ENCODE data around the gene ANGPTL2.

The ANGPTL2 gene

DNA sequence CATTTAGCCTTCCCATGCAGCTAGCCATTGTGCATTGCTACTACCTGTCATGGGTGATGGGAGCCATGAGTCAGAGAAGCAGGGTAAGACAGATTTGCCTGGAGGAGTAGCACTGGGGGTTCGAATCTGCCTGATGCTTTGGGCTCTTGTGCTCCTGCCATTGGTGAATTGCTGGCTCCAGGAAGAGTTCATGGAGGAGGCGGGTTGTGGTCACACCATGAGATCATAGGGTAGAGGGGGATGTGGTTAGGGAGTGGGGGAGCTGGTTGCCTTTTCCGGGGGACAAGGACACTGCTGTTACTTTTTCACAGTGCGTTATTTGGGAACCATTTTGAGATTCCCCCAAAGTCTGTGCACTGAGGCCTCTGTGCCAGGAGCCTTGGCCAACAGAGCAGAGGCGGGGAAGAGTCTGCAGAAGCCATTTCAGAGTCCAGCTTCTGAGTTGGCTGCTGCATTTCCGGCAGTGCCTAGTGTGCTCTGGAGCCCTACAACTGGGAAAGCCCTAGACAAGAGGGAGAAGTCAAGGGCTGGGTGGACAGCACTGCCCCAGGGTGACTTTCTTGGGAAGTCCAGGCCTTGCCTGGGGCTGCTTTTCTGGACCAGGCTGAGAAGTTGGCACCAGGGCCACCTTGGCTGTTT is 6.2 kb downstream of the ANGPTL2 start:
- no peak for DNase-seq

DNA sequence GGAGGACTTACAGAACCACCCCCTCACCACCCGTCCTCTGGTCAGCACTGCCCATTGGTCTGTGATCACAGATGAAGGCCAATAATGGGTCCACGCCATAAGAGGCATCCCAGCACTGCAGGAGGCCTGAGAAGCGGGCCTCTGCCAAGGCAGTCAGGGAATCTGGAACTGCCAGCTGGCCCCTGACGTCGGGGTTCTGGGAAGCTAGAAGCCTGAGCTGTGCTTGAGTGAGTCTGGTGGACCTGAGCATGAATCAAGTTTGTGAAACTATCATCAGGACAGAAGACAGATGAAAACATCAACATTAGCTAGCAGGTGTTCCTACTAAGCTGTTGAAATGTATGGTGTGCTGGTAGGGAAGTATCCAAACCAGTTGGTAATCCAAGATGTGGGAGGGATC is 7.8 kb downstream of the ANGPTL2 start:
- no peak for DNase-seq

DNA sequence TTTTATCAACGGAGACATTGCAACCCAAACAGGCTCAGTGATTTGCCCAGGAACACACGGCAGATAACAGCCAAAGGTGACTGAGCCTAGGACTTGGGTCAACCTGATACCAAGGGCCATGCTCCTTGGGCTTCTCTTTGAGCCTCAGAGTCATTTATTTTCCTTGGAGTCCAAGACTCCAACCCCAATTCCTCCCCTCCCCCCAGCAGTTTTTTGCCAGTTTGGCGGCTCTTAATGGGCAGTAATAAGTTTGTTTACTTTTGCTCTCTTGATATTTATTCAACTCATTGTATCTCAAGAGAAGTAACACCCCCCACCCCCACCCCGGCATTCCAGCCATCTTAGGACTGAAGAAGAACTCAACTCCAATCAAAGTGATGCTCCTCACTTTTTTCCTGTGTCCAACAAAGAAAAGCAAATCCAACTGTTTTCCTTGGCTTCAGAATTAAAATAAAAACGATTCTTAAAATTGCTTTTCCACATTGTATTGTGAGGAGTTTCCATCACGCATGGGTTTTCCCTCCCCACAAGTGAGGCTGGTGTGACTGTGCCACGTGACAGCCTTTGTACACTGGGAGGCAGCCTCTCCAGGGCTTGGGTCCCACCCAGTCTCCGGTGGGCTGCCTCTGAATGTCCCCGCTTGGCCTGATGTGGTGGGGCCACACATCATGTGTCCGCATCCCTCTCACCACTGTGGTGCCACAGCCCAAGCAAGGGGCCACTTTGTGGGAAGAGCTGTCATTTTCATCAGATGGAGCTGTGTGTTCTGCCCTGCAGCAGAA is 9.1 kb downstream of the ANGPTL2 start:
- DNase-seq: no peak

DNA sequence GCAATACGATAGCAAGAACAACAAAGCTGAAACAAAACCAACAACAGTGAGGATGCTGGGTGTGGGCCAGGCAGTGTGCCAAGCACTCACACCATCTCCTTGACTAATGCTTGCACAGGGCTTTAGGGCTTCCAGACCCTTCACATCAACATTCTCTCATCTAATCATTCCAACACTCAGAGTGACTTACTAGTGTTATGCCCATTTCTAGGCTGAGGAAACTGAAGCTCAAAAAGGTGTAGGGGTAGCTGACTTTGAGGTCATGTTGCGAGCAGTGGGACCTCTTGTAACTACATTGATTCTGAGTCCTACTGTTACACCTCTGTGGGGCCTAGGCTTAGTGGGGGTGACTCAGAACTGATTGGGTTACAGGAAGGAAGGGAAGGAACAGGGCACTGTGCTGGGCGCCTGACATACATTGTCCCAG is 9.7 kb downstream of the ANGPTL2 start:
- DNase-seq: no peak

DNA sequence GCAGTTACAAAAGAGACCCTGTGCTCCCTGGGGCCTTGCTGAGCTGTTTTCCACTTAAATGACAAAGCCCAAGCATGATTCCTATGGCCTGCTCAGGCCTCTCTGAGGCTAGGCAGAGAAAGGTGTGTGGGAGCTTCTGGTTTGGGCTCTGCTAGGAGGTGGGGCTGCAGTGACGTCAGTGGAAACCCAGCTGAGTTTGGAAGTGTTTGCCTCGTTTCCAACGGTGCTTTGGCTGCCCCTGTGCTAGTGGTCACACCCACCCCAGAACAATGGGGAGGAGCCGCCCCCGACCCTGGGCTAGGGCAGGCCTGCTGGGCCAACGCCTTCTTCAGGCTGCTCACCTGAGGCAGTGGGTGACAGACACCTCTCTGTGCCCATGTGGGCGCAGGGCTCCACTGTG is 10.4 kb downstream of the ANGPTL2 start:
- DNase-seq: no peak

DNA sequence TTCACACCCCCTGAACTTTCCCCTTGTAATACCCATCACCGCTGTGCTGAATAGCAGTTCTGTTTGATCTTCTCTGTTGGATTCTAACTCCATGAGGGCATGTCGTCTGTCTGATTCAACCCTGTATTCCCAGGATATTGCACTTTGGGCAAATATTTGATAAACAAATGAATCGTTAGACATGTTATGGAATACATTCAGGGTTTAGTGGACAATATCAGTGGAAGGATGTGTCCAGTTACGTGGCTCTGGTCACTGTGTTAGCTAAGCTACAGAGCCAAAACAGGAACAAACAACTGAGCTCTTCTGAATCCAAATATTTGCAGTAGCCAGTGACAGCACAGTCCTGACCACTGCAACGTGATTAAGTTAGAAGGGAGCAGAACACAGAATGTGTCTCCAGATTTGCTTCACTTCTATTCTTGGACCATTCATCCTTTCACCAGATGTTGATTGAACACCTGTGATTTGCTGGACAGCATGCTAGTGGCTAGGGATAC is 13.2 kb downstream of the ANGPTL2 start:
- DNase-seq: no peak

DNA sequence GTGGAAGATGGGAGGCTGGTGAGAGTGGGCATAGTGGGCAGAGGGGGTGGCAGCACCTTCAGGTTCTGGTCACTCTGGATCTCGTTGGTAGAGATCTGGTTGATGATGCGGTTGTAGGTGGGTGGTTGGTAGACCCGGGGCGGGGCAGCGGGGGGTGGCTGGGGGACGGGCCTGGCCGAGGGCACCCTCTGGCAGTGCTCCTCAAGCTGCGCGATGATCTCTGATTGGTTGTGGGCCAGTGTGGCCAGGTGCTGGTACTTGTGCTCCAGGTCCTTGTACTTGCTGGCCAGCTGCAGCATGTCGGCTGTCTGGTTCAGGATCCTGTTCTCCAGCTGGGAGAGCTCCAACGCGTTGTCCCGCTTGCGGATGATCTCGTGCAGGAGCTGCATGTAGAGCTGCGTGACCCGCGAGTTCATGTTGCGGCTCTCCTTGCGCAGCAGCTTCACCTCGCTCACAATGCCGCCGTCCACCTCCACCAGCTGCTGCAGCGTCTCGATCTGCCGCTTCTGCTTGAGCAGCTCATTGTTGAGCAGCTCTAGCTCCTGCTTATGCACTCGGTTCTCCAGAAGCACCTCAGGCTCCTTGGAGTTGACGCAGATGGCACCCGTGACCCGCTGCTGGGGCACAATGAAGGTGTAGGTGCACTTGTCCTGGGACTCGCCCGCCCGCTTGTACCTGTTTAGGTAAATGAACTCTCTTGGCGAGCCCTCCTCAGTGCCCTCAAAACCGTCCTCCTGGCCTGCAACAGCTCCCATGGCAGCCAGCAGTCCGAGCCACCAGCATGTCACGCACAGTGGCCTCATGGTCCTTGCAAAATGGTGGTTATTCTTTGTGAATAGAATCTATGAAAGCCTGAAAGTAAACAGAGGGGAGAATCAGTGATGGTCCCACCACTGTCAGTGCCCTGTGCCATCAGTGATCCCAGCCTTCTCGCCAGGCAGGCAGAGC is 14.2 kb downstream of the ANGPTL2 start:
- DNase-seq: no peak

DNA sequence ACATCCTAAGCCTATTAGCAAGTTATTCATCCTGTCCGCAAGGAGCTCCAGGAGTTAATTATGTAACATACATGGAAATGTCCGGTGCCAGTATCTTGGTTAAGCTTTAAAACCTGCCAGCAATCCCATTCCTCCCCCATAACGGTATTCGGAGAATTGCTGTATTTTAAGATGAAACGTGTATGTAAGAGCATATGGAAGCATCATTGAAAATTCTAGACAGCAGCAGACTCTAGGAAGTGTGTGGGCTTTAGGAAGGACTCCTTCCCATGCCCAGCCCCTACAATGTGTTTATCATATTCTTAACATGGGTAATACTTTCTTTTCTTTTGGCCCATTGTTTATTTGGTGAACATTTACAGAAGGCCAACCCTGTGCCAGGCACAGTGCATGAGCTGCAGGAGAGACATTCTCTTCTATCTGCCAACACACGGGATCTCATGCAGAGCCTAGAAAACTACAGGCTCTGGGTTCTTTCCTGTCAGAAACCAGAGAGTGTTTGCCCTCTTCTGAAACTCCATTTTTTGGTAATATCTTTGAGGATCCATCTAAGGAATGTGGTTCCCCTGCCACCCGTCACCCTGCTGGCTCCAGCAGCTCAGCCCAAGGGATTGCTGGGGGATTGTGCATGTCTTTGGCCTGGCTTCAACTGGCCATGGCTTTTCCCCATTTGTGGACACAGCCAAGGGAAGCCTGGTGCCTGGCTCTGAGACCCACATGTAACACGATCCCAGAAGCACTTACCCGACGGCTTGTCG is 15.1 kb downstream of the ANGPTL2 start:
- no peak for DNase-seq

DNA sequence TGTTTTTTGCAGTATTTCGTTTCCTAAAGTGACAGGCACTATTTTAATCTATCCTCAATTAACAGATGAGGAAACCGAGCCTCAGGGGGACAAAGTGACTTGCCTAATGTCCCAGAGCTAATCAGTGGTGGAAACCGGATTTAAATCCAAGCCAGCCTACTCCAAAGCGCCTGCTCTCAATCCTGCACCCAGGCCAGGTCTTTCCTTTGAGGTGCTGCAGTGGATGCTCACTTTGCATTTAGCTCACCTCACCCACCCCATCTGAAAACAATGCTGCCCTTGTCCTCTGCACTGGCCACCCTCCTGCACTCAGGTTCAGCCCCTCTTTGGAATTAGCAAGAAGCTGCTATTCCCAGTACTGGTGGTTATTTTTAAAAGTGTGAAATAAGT is 16.0 kb downstream of the ANGPTL2 start:
- no peak for DNase-seq

DNA sequence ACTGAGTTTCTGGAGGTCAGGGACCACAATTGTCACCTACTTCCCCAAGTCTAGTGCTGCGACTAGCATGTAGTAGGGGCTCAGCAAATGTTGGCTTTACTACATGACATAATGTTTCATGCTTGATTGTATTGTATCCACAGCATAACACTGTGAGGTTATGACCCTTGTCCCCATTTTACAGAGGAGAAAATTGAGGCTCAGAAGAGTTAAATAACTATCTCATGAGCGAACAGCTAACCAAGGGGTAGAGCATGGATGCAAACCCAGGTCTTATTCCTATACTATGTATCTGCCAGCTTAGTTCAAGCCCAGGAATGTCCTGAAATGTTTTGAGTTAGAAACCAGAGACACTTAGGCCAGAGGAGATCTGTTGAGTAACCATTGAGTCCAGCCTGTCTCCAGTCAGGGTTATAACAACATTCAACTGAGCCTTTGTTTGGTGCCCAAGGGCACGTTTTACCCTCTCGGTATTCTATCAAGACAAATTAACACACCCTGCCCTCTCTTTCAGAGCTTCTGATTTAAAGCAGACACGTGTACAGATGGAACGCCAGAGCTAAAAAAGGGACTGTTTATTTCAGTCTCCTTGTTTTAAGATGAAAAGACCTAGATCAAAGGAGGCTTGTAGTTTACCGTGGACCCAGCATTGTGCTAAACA is 16.5 kb downstream of the ANGPTL2 start:
- no peak for DNase-seq

DNA sequence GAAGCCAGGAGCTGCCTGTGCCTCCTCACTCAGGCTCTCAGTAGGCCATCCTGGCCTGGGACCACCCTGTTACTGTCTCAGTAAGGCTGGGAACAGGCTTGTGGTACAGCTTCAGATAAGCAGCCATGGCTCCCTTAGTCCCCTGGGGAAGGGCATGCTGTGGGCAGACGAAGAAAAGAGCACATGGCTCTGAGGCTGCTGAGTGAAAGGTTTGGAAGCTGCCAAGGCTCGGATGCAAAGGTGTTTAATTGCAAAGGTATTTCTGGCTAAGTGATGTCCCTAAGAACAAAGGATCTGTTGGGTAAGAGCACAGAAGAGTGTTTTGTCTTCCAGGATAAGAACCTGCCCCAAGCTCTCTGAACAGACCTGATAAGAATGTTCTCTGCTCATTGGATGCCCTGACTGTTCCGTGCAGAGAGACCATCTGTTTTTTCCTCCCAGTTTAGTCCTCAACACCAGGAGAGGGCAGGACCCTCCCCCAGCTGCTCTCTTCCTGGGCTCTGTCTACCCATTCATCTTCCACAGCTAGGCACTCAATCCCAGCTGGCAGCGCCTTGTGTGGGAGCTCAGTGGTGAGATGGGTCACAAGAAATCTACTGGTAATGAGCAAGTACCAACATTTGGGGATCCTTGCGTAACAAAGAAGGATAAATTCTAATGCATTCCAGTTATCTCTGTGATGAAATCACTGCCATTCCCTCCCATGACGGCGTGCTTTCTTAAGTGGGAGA is 17.7 kb downstream of the ANGPTL2 start:
- DNase-seq: no peak

DNA sequence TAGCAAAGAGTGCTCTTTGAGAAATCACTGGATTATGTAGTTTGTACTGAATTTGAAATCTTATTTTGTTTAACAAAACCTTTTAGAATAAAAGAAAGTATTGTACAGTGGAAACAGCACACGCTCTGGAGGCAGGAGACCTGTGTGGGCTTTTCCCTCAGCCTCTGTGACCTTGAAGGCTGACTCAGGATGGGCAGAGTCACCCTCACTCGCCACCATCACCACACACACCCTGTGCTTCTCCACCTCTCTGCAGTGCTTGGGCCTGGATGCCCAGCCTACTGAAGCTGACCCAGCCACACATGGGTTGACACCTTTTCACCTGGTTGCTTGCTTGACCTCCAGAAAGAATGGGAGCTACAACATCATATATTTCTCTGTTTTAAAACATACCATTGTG is 19.6 kb downstream of the ANGPTL2 start:
- no peak for DNase-seq

DNA sequence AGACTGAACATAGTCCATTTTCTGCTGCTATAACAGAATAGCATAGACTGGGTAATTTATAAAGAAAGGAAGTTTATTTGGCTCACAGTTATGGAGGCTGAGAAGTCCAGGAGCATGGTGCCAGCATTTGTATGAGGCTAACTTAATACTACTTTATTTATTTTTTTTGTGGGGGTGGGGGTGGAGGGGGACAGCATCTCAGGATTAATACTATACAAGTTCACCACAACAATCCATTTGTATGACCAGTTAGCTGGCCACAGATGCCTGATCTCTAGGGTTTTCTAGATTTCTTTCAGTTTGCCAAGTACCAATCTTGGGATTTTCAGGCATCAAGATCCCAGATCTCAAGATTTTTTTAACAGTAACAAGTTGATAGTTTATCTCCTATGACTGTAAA is 20.3 kb downstream of the ANGPTL2 start:
- DNase-seq: no peak

DNA sequence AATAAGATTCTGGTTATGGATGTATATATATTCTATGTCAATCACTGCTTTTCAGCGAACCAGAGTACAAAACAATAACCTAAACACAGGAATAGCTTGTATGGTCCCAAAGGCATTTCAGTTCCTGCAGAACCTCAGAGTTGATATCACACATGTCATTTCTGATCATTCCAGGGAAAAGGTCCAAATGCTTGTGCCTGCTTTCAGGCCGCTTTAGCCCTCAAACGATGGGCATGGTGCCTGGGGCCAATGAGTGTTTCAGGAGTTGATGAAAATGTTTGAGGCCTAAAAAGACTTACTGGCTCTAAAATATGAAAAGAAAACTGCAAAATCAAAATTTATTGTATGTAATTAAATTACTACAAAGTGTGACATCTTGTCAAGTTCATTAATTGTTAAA is 22.8 kb downstream of the ANGPTL2 start:
- no peak for DNase-seq

DNA sequence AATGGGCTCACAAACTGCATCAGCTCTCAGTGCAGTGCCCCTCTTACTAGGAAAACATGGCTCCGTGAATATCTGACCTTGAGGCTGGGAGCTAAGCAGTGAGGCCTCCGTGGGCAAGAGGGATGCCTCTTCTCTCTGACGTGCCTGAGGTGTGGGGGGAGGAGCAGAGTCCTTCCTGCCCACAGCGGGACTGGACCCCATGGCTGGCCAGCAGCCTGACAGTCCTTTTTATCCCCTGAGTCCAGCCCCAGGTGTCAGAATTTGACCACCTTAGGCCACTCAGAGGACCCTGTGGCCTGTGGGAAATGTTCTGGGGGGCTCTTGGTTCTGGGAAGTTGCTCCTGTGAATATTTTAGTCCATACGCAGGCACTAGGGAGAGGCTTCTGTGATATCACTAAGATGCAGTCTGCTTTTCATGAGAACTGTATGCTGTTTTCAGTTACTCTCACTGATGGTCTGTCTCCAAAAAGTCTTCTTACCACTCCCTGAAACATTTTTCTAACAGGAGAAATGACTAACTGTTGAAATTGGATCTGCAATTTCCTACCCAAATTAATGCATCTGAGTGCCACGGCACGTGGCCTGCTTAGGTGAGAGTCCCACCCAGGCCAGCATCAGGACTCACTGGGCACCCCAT is 23.4 kb downstream of the ANGPTL2 start:
- no peak for DNase-seq

DNA sequence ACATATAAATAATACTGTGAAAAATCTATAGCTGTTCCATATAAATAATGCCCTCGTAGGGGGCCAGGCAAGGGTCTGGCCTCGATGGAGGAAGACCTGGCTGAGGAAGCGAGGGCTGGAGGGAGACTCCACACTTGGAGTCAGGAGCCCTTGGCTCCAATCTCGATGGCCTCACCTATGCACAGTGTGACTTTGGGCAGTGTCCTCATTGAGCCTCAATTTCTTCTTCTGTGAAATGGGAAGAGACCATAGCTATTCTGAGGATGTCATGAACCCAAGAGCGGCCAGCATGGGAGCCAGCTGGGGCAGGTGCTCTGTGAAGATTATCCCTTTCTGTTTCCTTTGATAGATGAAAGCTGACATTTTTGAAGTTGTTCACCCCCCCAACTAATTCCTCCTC is 24.8 kb downstream of the ANGPTL2 start:
- no peak for DNase-seq

DNA sequence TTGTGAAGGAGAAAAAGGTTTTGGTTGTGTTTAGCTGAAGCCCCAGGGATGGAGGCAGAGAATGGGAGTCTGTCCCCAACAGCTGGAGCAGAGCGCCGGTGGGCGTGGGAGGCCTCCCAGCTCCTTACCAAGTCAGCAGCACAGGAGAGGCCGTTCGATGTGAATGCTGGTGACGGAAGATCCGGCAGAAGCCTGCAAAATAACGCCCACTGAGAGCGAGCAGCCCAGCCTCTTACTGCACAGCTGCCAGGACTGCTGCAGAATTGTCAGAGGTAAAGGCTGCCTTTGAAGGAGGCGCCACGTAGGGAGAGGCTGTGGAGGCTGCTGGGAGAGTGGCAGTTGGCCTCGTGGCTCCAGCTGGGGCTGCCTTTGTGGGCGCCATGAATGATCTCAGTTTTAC is 26.2 kb downstream of the ANGPTL2 start:
- no peak for DNase-seq

DNA sequence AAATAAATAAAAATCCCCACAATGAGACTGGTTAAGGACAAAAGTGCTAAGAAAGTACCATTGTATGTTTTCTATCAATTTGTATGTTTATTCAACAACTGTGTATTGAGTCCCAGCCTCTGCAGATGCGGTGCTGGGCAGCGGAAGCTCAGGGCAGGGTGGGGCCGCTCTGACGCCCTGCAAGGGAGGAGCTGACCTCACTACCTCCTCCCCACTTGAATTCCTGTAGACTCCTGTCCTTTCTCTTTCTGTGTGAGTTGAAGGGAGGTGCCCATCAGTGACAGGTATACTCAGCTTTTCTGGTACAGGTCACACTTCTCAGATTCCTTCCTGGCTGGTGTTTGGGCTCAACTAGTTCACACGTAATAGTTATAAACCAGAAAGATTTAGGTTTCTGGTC is 27.0 kb downstream of the ANGPTL2 start:
- DNase-seq: no peak

DNA sequence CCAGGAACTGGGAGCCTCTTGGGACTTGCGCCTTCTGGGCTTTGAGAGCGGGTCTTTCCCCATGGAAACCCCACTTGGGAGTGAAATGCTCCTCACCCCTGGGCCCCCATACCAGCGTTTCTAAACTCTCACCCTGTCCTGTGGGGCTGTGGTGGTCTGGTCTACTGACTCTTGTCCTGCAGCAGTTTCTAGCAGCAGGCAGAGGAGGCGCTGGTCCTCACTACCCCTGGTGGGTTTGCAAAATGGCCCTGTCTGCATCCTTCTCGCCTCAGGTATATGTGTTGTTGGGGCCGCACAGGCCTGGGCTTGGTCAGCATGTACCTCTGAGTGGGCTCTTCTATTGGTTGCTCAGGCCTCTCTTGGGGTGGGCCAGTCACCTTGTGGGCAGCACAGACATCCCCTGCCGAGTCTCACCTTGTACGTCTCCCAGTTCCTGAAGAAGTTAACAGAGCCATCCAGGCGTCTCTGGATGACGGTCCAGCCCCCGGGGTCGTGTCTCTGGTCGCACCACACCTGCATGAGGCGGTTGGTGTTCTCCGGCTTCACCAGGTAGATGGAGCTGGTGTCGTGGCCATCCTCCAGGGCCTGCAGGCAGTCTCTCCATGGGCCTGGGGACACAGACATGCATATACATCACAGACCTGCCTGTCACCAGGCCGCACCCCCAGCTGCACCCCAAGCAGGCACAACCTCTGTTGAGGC is 29.0 kb downstream of the ANGPTL2 start:
- DNase-seq: no peak

DNA sequence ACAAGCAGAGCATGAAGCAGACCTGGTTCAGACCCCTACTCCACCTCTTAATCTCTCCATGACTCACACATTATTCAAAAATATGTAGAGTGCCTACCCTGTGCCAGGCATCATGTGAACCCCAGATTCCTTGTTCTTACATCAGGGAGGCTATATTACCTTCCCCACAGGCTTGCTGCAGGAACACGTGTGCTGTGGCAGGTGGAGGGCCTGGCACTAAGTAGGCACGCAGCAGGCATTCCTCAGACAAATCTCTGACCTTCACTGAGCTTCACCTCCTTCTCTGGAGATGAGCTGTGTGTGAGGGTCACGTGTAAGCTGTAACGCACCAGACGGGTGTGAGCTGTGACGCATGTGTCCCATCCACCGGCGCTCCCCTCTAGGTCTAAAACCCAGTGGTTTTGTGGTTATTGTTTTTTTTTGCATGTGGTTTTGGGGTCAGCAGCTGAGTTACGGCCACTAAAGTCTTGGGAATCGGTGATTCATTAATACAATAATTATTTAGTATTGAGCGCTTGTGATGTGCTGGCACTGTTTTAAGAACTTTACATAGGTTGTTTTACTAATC is 30.3 kb downstream of the ANGPTL2 start:
- no peak for DNase-seq
